Measurements from ENCODE around the gene STON1.

The STON1 gene

GRCh38 chr2:48529676-48530032 is 300 bp upstream of the STON1 start:
- H2AFZ ChIP-seq (ENCODE audit: low read length), result no peak overlapping the region
- H3K4me3 ChIP-seq (ENCODE audit: low read depth, low read length, poor library complexity, severe bottlenecking), result peak overlapping the region; percentile 58
- TF ChIP-seq CTCF (IDR thresholded peaks at IDR 0.05; ENCODE audit: low read length) (no peak), EZH2 (IDR thresholded peaks at IDR 0.05; ENCODE audit: borderline replicate concordance, low read length) (no peak)
- H3K79me2 ChIP-seq (ENCODE audit: insufficient read depth, low read length), result no peaks in the 10 kb centered on the region
- H3F3A ChIP-seq (ENCODE audit: insufficient read depth, low read length), result no peaks in the 10 kb centered on the region
- no peaks in the 10 kb centered on the region for H3K27me3 ChIP-seq (ENCODE audit: insufficient read depth, low read length)
- H3K9me2 ChIP-seq (ENCODE audit: low read depth, low read length), result no peaks in the 10 kb centered on the region
- no peaks in the 10 kb centered on the region for H3K36me3 ChIP-seq (ENCODE audit: insufficient read depth, low read length)
- peak overlapping the region; percentile 42; the same call in 1 of the 2 replicates for H3K9ac ChIP-seq (ENCODE audit: low read length)
- no peak overlapping the region for H3K27ac ChIP-seq (ENCODE audit: low read depth, low read length, poor library complexity, severe bottlenecking)
- peak overlapping the region; percentile 82 for H3K4me2 ChIP-seq (ENCODE audit: low read length)
- H4K20me1 ChIP-seq (ENCODE audit: insufficient read depth, low read length), result no peaks in the 10 kb centered on the region
- peaks cover 6% of the 10 kb centered on the region for H3K4me1 ChIP-seq (ENCODE audit: insufficient read depth, low read length, severe bottlenecking)
- H3K9me3 ChIP-seq (ENCODE audit: low read length), result no peaks in the 10 kb centered on the region

GRCh38 chr2:48531141-48531648 is 1.2 kb downstream of the STON1 start:
- Histone ChIP-seq H3K27me3 (ENCODE audit: insufficient read depth, low read length) (no peaks in the 10 kb centered on the region), H3K4me2 (ENCODE audit: low read length) (no peak overlapping the region), H3K27ac (ENCODE audit: low read depth, low read length, poor library complexity, severe bottlenecking) (no peak overlapping the region), H3K9me2 (ENCODE audit: low read depth, low read length) (no peaks in the 10 kb centered on the region), H3K79me2 (ENCODE audit: insufficient read depth, low read length) (no peaks in the 10 kb centered on the region), H3K9me3 (ENCODE audit: low read length) (no peaks in the 10 kb centered on the region), H2AFZ (ENCODE audit: low read length) (no peak overlapping the region), H4K20me1 (ENCODE audit: insufficient read depth, low read length) (no peaks in the 10 kb centered on the region), H3K4me3 (ENCODE audit: low read depth, low read length, poor library complexity, severe bottlenecking) (no peak overlapping the region), H3K36me3 (ENCODE audit: insufficient read depth, low read length) (no peaks in the 10 kb centered on the region), H3F3A (ENCODE audit: insufficient read depth, low read length) (no peaks in the 10 kb centered on the region), H3K9ac (ENCODE audit: low read length) (no peak overlapping the region), H3K4me1 (ENCODE audit: insufficient read depth, low read length, severe bottlenecking) (peaks cover 6% of the 10 kb centered on the region)
- TF ChIP-seq CTCF (IDR thresholded peaks at IDR 0.05; ENCODE audit: low read length) (no peak), EZH2 (IDR thresholded peaks at IDR 0.05; ENCODE audit: borderline replicate concordance, low read length) (no peak)

GRCh38 chr2:48532174-48532573 is 2.2 kb downstream of the STON1 start:
- Histone ChIP-seq H3K4me2 (ENCODE audit: low read length) (no peak overlapping the region), H4K20me1 (ENCODE audit: insufficient read depth, low read length) (no peaks in the 10 kb centered on the region), H3K79me2 (ENCODE audit: insufficient read depth, low read length) (no peaks in the 10 kb centered on the region), H3K9me2 (ENCODE audit: low read depth, low read length) (no peaks in the 10 kb centered on the region), H3K27me3 (ENCODE audit: insufficient read depth, low read length) (no peaks in the 10 kb centered on the region), H3K4me3 (ENCODE audit: low read depth, low read length, poor library complexity, severe bottlenecking) (no peak overlapping the region), H2AFZ (ENCODE audit: low read length) (no peak overlapping the region), H3K9me3 (ENCODE audit: low read length) (no peaks in the 10 kb centered on the region), H3K9ac (ENCODE audit: low read length) (no peak overlapping the region), H3K27ac (ENCODE audit: low read depth, low read length, poor library complexity, severe bottlenecking) (no peak overlapping the region), H3K4me1 (ENCODE audit: insufficient read depth, low read length, severe bottlenecking) (peaks cover 6% of the 10 kb centered on the region), H3K36me3 (ENCODE audit: insufficient read depth, low read length) (no peaks in the 10 kb centered on the region), H3F3A (ENCODE audit: insufficient read depth, low read length) (no peaks in the 10 kb centered on the region)
- no peak for TF ChIP-seq CTCF (IDR thresholded peaks at IDR 0.05; ENCODE audit: low read length)
- TF ChIP-seq EZH2 (IDR thresholded peaks at IDR 0.05; ENCODE audit: borderline replicate concordance, low read length), result no peak
